Activated CD4-positive, alpha-beta T cell treated with anti-CD3 and anti-CD28 coated beads, Interleukin-2, Interleukin-4, amounts not matched to agents 100 ng/mL and 50 ng/mL, durations not matched to agents 16 hours and 8 hours (primary cell): ENCODE data around the gene ZNF793.

ENCODE experiments used
- DNase-seq: peaks from one replicate; pipeline ENCODE4 v3.0.0-alpha.2; 2020; ENCODE audit warnings: low spot score

Gene ZNF793

GRCh38 chr19:37565370-37565669 lies 58.6 kb downstream of the ZNF793 start:
- no peak for DNase-seq

GRCh38 chr19:37572203-37572602 lies 65.5 kb downstream of the ZNF793 start:
- DNase-seq: no peak

GRCh38 chr19:37583340-37583739 lies 76.6 kb downstream of the ZNF793 start:
- no peak for DNase-seq
